GM21737 (cell line): ENCODE data around the gene TGFB1.
"Not testable (repeated sequence)": the region's sequence is repeated elsewhere in the genome, so short reads cannot be mapped to it uniquely, and the experiment has no call there.

Experiments
- ATAC-seq: cut with Tn5 transposase; IDR thresholded peaks from one replicate; pipeline ENCODE4 v1.9.1; 2021; ENCODE audit warnings: mild to moderate bottlenecking, moderate library complexity; ENCODE audit not compliant: unreplicated experiment

The TGFB1 gene

GRCh38 chr19:41304706-41305483 is 48.8 kb downstream of the TGFB1 start:
- no peak for ATAC-seq

- ATAC-seq: no peak
These were observed 49.8 kb downstream of the TGFB1 start for GRCh38 chr19:41303954-41304353.

- no peak for ATAC-seq
These were observed 50.9 kb downstream of the TGFB1 start for GRCh38 chr19:41302624-41303351.

- ATAC-seq: no peak
These were observed 53.2 kb downstream of the TGFB1 start for GRCh38 chr19:41300555-41300954.

GRCh38 chr19:41299755-41300089 is 54.0 kb downstream of the TGFB1 start:
- ATAC-seq: no peak

GRCh38 chr19:41299046-41299754 is 54.5 kb downstream of the TGFB1 start:
- ATAC-seq: no peak

GRCh38 chr19:41298348-41298964 is 55.3 kb downstream of the TGFB1 start:
- ATAC-seq: no peak

GRCh38 chr19:41297628-41298347 is 55.9 kb downstream of the TGFB1 start:
- ATAC-seq: peak; percentile 57

- no peak for ATAC-seq
These were observed 57.3 kb downstream of the TGFB1 start for GRCh38 chr19:41296433-41296871.

- no peak for ATAC-seq
These were observed 58.2 kb downstream of the TGFB1 start for GRCh38 chr19:41295499-41295898.

GRCh38 chr19:41294393-41294792 is 59.3 kb downstream of the TGFB1 start:
- ATAC-seq: no peak

GRCh38 chr19:41289814-41290213 is 63.9 kb downstream of the TGFB1 start:
- not testable (repeated sequence) for ATAC-seq

- no peak for ATAC-seq
These were observed 64.8 kb downstream of the TGFB1 start for GRCh38 chr19:41288673-41289530.
